Astrocyte (in vitro differentiated cells and primary cell): Measurements from ENCODE around the gene RHOT1. TPM values are rescaled to one million over a fixed set of nuclear protein-coding genes. Genes with fewer than 3 reads are reported as not detected.

Source experiments
- DNase-seq: peaks from one replicate; pipeline ENCODE4 v3.0.0-alpha.2; 2010; ENCODE audit warnings: low read depth
- FAIRE-seq: peaks from 2 replicates; lab custom pipeline; 2011; peaks lifted over from hg19 to GRCh38; lab: Jason Lieb, UNC
- H2AFZ ChIP-seq: 2 replicates; pipeline ENCODE4 v1.6.0; 2012; ENCODE audit warnings: low read depth, low read length, inconsistent platforms
- H3K27ac ChIP-seq: 2 replicates; pipeline ENCODE4 v1.5.1; 2011; ENCODE audit warnings: low read depth, low read length, inconsistent platforms
- H3K27me3 ChIP-seq: 2 replicates; pipeline ENCODE4 v1.6.0; 2011; ENCODE audit warnings: low read length, inconsistent platforms; ENCODE audit not compliant: insufficient read depth
- H3K36me3 ChIP-seq: 2 replicates; pipeline ENCODE4 v1.5.1; 2011; ENCODE audit warnings: low read length, inconsistent platforms; ENCODE audit not compliant: insufficient read depth
- H3K4me1 ChIP-seq: 2 replicates; pipeline ENCODE4 v1.5.1; 2011; ENCODE audit warnings: low read length, inconsistent platforms; ENCODE audit not compliant: insufficient read depth
- H3K4me2 ChIP-seq: 2 replicates; pipeline ENCODE4 v1.6.0; 2012; ENCODE audit warnings: low read length, inconsistent platforms
- H3K4me3 ChIP-seq: 2 replicates; pipeline ENCODE4 v1.5.1; 2011; ENCODE audit warnings: low read depth, mild to moderate bottlenecking, low read length, inconsistent platforms; ENCODE audit not compliant: insufficient read depth
- H3K79me2 ChIP-seq: 2 replicates; pipeline ENCODE4 v1.6.0; 2012; ENCODE audit warnings: mild to moderate bottlenecking, low read length, inconsistent platforms; ENCODE audit not compliant: insufficient read depth
- H3K9ac ChIP-seq: 2 replicates; pipeline ENCODE4 v1.6.0; 2012; ENCODE audit warnings: mild to moderate bottlenecking, low read length, inconsistent platforms
- H3K9me3 ChIP-seq: 2 replicates; pipeline ENCODE4 v1.5.1; 2012; ENCODE audit warnings: low read depth, mild to moderate bottlenecking, low read length, inconsistent platforms; ENCODE audit not compliant: insufficient read depth
- H4K20me1 ChIP-seq: 2 replicates; pipeline ENCODE4 v1.6.0; 2012; ENCODE audit warnings: low read length, inconsistent platforms; ENCODE audit not compliant: insufficient read depth
- H3K27ac Mint-ChIP-seq: one replicate; pipeline ENCODE4 v1.8.0; 2021; ENCODE audit warnings: mild to moderate bottlenecking, mixed read lengths; ENCODE audit not compliant: unreplicated experiment
- H3K27me3 Mint-ChIP-seq: one replicate; pipeline ENCODE4 v1.8.0; 2021; ENCODE audit warnings: low read depth, mixed read lengths; ENCODE audit not compliant: unreplicated experiment
- H3K36me3 Mint-ChIP-seq: one replicate; pipeline ENCODE4 v1.8.0; 2021; ENCODE audit warnings: low read depth, mixed read lengths; ENCODE audit not compliant: unreplicated experiment
- H3K4me1 Mint-ChIP-seq: one replicate; pipeline ENCODE4 v1.8.0; 2021; ENCODE audit warnings: low read depth, mixed read lengths; ENCODE audit not compliant: unreplicated experiment
- H3K4me3 Mint-ChIP-seq: one replicate; pipeline ENCODE4 v1.8.0; 2021; ENCODE audit warnings: mild to moderate bottlenecking, moderate library complexity, mixed read lengths; ENCODE audit not compliant: unreplicated experiment
- H3K9me3 Mint-ChIP-seq: one replicate; pipeline ENCODE4 v1.8.0; 2021; ENCODE audit warnings: mild to moderate bottlenecking, mixed read lengths; ENCODE audit not compliant: unreplicated experiment
- CTCF ChIP-seq: IDR thresholded peaks from 2 replicates; pipeline ENCODE4 v1.5.1; 2011; ENCODE audit warnings: low read depth, mild to moderate bottlenecking, inconsistent platforms, low read length, moderate library complexity; ENCODE audit not compliant: insufficient read depth
- EZH2 ChIP-seq: IDR thresholded peaks from 2 replicates; pipeline ENCODE4 v1.6.1; 2012; ENCODE audit warnings: mild to moderate bottlenecking, low read length, inconsistent platforms; ENCODE audit not compliant: insufficient read depth
- total RNA-seq: library from RNA; stranded (reverse); gene quantifications from 2 replicates; pipeline ENCODE4 v1.2.1, GENCODE V29; 2021

RHOT1 gene
- total RNA-seq, 1 donor from 2014 or later = 20.9 TPM

DNA sequence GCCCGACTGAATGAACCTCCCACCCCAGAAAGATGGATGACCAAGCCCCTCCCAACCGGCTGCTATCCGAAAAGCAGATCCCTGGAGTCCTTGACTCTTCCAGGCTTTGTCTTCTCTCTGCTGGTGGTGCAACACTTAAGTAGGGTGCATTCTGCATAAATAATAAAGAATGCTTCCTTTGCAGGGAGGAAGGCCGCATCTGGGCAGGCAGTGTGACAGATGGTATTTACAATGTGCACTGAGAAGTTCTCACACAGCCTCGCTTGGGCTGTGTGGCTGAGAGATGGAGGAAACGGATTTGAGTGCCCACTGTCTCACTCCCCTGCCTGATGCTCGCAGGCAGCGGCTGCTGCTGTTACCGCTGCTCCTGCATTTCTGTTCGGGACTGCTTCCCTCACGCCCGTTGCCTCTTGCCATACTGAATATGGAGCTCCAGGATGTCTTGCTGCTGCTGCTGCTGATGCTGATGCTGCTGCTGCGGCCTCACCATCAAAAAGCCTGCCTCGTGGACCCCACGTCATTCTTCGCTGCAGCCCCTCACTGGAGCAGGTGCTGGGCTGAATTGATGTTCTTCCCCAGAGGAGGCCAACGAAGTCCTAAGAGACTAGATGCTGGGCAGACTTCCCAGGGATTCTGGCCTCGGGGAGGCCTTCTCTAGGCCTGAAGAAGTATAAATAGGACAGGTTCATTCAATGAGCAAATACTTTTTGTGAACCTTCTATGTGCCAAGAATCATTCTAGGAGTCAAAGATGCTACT is 116.3 kb downstream of the RHOT1 start:
- FAIRE-seq = no peak
- no peaks in the 10 kb centered on the region for H3K9me3 ChIP-seq
- no peak overlapping the region for H2AFZ ChIP-seq
- H3K4me3 ChIP-seq = no peak overlapping the region
- no peaks in the 10 kb centered on the region for H3K79me2 ChIP-seq
- DNase-seq = no peak
- H3K27ac ChIP-seq = no peak overlapping the region
- H3K9ac ChIP-seq = no peak overlapping the region
- Mint-ChIP-seq H3K4me1 (peaks cover 27% of the 10 kb centered on the region), H3K9me3 (peaks cover under 1% of the 10 kb centered on the region), H3K4me3 (no peak overlapping the region), H3K36me3 (peaks cover 3% of the 10 kb centered on the region), H3K27ac (no peak overlapping the region), H3K27me3 (peaks cover 40% of the 10 kb centered on the region)
- H3K4me2 ChIP-seq = no peak overlapping the region
- no peaks in the 10 kb centered on the region for H4K20me1 ChIP-seq
- no peak for TF ChIP-seq EZH2
- TF ChIP-seq CTCF = no peak
- no peaks in the 10 kb centered on the region for H3K36me3 ChIP-seq
- H3K4me1 ChIP-seq = peaks cover 10% of the 10 kb centered on the region
- H3K27me3 ChIP-seq = peaks cover 12% of the 10 kb centered on the region

DNA sequence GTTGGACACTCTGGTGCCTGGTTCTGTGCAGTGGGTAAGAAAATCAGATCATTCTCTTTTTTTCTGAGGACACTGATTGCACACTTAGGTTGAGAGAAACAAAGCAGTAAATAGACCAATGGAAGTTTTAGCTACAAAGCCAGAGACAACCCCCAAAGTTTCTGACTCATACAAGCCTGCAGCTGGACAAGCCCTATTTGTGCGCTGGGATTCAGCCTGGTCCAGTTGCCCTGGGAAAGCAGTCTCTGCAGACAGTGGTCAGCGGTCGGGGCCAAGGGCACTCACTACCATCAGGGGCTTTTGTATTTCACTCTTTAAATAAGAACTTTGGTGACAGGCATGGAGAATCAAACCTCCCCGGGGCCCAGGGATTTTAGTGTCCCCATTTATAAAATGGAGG is 117.3 kb downstream of the RHOT1 start:
- Mint-ChIP-seq H3K27ac (no peak overlapping the region), H3K4me3 (no peak overlapping the region), H3K9me3 (peaks cover 2% of the 10 kb centered on the region), H3K36me3 (peaks cover 3% of the 10 kb centered on the region), H3K27me3 (peaks cover 50% of the 10 kb centered on the region), H3K4me1 (peaks cover 28% of the 10 kb centered on the region)
- H3K4me3 ChIP-seq = no peak overlapping the region
- H2AFZ ChIP-seq = no peak overlapping the region
- FAIRE-seq (peak; percentile 79), DNase-seq (peak; percentile 70)
- H3K4me1 ChIP-seq = peaks cover 10% of the 10 kb centered on the region
- H3K9ac ChIP-seq = no peak overlapping the region
- H3K9me3 ChIP-seq = no peaks in the 10 kb centered on the region
- H4K20me1 ChIP-seq = peaks cover 4% of the 10 kb centered on the region
- no peaks in the 10 kb centered on the region for H3K36me3 ChIP-seq
- peaks cover 22% of the 10 kb centered on the region for H3K27me3 ChIP-seq
- TF ChIP-seq EZH2 (no peak), CTCF (no peak)
- no peaks in the 10 kb centered on the region for H3K79me2 ChIP-seq
- no peak overlapping the region for H3K4me2 ChIP-seq
- no peak overlapping the region for H3K27ac ChIP-seq

- Histone ChIP-seq H3K4me3 (no peak overlapping the region), H3K27ac (no peak overlapping the region), H3K79me2 (no peaks in the 10 kb centered on the region), H3K4me1 (peaks cover 8% of the 10 kb centered on the region), H3K9me3 (no peaks in the 10 kb centered on the region), H3K36me3 (no peaks in the 10 kb centered on the region), H3K27me3 (peaks cover 31% of the 10 kb centered on the region), H3K9ac (no peak overlapping the region), H2AFZ (no peak overlapping the region), H3K4me2 (peak overlapping the region; percentile 57), H4K20me1 (peaks cover 11% of the 10 kb centered on the region)
- Mint-ChIP-seq H3K4me3 (no peak overlapping the region), H3K27me3 (peaks cover 56% of the 10 kb centered on the region), H3K36me3 (peaks cover 3% of the 10 kb centered on the region), H3K27ac (peak overlapping the region; percentile 29), H3K4me1 (peaks cover 29% of the 10 kb centered on the region), H3K9me3 (peaks cover 2% of the 10 kb centered on the region)
- peak; percentile 23 for DNase-seq
- FAIRE-seq = no peak
- TF ChIP-seq CTCF (no peak), EZH2 (no peak)
Observed at GRCh38 chr17:32261417-32261736, 119.1 kb downstream of the RHOT1 start.
